ENCODE data around the gene BARHL1. TPM values are rescaled to one million over a fixed set of nuclear protein-coding genes. Genes with fewer than 3 reads are reported as not detected.

The BARHL1 gene
- total RNA-seq, 1 experiment from 2014 or later: not detected

- Histone ChIP-seq H3T11ph (ENCODE audit: low read length) (no peak overlapping the region), H3K4ac (ENCODE audit: low read depth, low read length) (no peak overlapping the region), H2BK120ac (ENCODE audit: low read depth, low read length, poor library complexity, severe bottlenecking) (no peak overlapping the region), H3K27ac (ENCODE audit: insufficient read length, low read depth, low read length) (no peak overlapping the region), H2BK5ac (ENCODE audit: insufficient read length, low read length) (no peak overlapping the region), H3K9ac (ENCODE audit: extremely low read depth, insufficient read length, low read length) (no peak overlapping the region), H3K56ac (ENCODE audit: insufficient read length, low read depth, low read length) (no peak overlapping the region), H4K91ac (ENCODE audit: insufficient read length, low read depth, low read length) (no peak overlapping the region), H3K23me2 (ENCODE audit: insufficient read length, low read depth, low read length, poor library complexity, severe bottlenecking) (peaks cover 10% of the 10 kb centered on the region), H3K27me3 (ENCODE audit: insufficient read depth, low read length) (peaks cover 76% of the 10 kb centered on the region), H4K20me1 (ENCODE audit: control insufficient read depth, insufficient read depth, insufficient read length) (peaks cover 3% of the 10 kb centered on the region), H2AFZ (ENCODE audit: low read length) (no peak overlapping the region), H2BK20ac (ENCODE audit: low read depth, low read length, poor library complexity, severe bottlenecking) (no peak overlapping the region), H3K9me3 (ENCODE audit: control insufficient read depth, low read depth, low read length) (no peaks in the 10 kb centered on the region), H4K5ac (ENCODE audit: insufficient read length, low read depth, low read length) (no peak overlapping the region), H2AK5ac (ENCODE audit: insufficient read length, low read length) (no peak overlapping the region), H3K18ac (ENCODE audit: insufficient read length, low read depth, low read length) (no peak overlapping the region), H3K4me1 (ENCODE audit: insufficient read depth, low read length) (no peaks in the 10 kb centered on the region; the same call in 1 of the 2 replicates), H3K14ac (ENCODE audit: insufficient read depth, low read length) (no peak overlapping the region), H2BK15ac (ENCODE audit: low read depth, low read length) (no peak overlapping the region), H2BK12ac (ENCODE audit: insufficient read length, low read depth, low read length) (no peak overlapping the region), H4K8ac (replicated peaks; ENCODE audit: insufficient read length, low read depth, low read length) (no peak overlapping the region), H3K79me1 (ENCODE audit: insufficient read depth, low read depth, low read length, poor library complexity, severe bottlenecking) (no peaks in the 10 kb centered on the region), H3K23ac (ENCODE audit: insufficient read length, low read depth, low read length) (no peak overlapping the region), H3K4me2 (ENCODE audit: insufficient read depth, insufficient read length, low read length) (no peak overlapping the region), H3K79me2 (ENCODE audit: insufficient read depth, low read length) (no peaks in the 10 kb centered on the region)
- Mint-ChIP-seq H3K4me3 (0 out of 5 replicates have a peak overlapping the region, but pooled peaks of 1 of the 2 experiments have one; percentile 10), H3K27ac (no peak overlapping the region), H3K9me3 (peaks cover 3 to 7% of the 10 kb centered on the region in 2 experiments; a peak in 3 of 5 replicates), H3K36me3 (ENCODE audit: insufficient read depth in 1 of 3, low read depth in 3 of 3) (no peaks in the 10 kb centered on the region), H3K4me1 (peaks cover 11 to 32% of the 10 kb centered on the region in 2 experiments), H3K27me3 (ENCODE audit: low read depth) (peaks cover 89% of the 10 kb centered on the region)
- WGBS (ENCODE audit: extremely low coverage, insufficient read length, low lambda C conversion rate): no CpG with 5 or more reads among the region's 7 CpGs
- no peak for TF ChIP-seq CTCF (conservative IDR thresholded peaks at IDR 0.05)
- no peak for DNase-seq
These were observed 4.0 kb upstream of the BARHL1 start for GRCh38 chr9:132578367-132578932.
